HG03575 (cell line): ENCODE measurements around the gene ACOT2.
"Not testable (repeated sequence)": the region's sequence is repeated elsewhere in the genome, so short reads cannot be mapped to it uniquely, and the experiment has no call there.

Source experiments
- ATAC-seq: cut with Tn5 transposase; IDR thresholded peaks from one replicate; pipeline ENCODE4 v1.9.1; 2021; ENCODE audit not compliant: unreplicated experiment, insufficient number of reproducible peaks, low FRiP score; ENCODE audit errors: extremely low read depth

Gene ACOT2

GRCh38 chr14:73569185-73569958, at the start of gene ACOT2:
Gene ACOT2, plus strand, starts transcription at chr14:73569213. Its CDS starts 28 bp downstream, at chr14:73569241.
- ATAC-seq: not testable (repeated sequence)

GRCh38 chr14:73521229-73521628, 47.8 kb upstream of the ACOT2 start:
- no peak for ATAC-seq

GRCh38 chr14:73524493-73524892, 44.5 kb upstream of the ACOT2 start:
- no peak for ATAC-seq

- no peak for ATAC-seq
Measured at GRCh38 chr14:73526036-73526984, 42.7 kb upstream of the ACOT2 start.

- ATAC-seq: not testable (repeated sequence)
Measured at GRCh38 chr14:73529356-73529755, 39.7 kb upstream of the ACOT2 start.

GRCh38 chr14:73531971-73532370, 37.0 kb upstream of the ACOT2 start:
- ATAC-seq: not testable (repeated sequence)

GRCh38 chr14:73537244-73538045, 31.6 kb upstream of the ACOT2 start:
- ATAC-seq: not testable (repeated sequence)

- ATAC-seq: not testable (repeated sequence)
Measured at GRCh38 chr14:73539017-73539416, 30.0 kb upstream of the ACOT2 start.

GRCh38 chr14:73542961-73543360, 26.1 kb upstream of the ACOT2 start:
- ATAC-seq: not testable (repeated sequence)

GRCh38 chr14:73545353-73545752, 23.7 kb upstream of the ACOT2 start:
- not testable (repeated sequence) for ATAC-seq

GRCh38 chr14:73549097-73549496, 19.9 kb upstream of the ACOT2 start:
- not testable (repeated sequence) for ATAC-seq

- ATAC-seq: not testable (repeated sequence)
Measured at GRCh38 chr14:73549889-73550524, 19.0 kb upstream of the ACOT2 start.

- ATAC-seq: no peak
Measured at GRCh38 chr14:73553845-73554244, 15.2 kb upstream of the ACOT2 start.

- not testable (repeated sequence) for ATAC-seq
Measured at GRCh38 chr14:73557201-73557600, 11.8 kb upstream of the ACOT2 start.

- not testable (repeated sequence) for ATAC-seq
Measured at GRCh38 chr14:73558238-73558637, 10.8 kb upstream of the ACOT2 start.

GRCh38 chr14:73562256-73562655, 6.8 kb upstream of the ACOT2 start:
- not testable (repeated sequence) for ATAC-seq

- ATAC-seq: not testable (repeated sequence)
Measured at GRCh38 chr14:73562696-73563095, 6.3 kb upstream of the ACOT2 start.

- ATAC-seq: not testable (repeated sequence)
Measured at GRCh38 chr14:73566431-73566830, 2.6 kb upstream of the ACOT2 start.
